HTERT RPE-1 (cell line): ENCODE data around the gene UBE2M.
"Not testable (repeated sequence)": the region's sequence is repeated elsewhere in the genome, so short reads cannot be mapped to it uniquely, and the experiment has no call there.

Experiments
- in situ Hi-C: fragments of 300-500 bp; cut with MboI; formaldehyde crosslinking; loops from 4 replicates; pipeline ENCODE4 v1.14.3; 2020; ENCODE audit warnings: low sequenced_read_pairs

The UBE2M gene

DNA sequence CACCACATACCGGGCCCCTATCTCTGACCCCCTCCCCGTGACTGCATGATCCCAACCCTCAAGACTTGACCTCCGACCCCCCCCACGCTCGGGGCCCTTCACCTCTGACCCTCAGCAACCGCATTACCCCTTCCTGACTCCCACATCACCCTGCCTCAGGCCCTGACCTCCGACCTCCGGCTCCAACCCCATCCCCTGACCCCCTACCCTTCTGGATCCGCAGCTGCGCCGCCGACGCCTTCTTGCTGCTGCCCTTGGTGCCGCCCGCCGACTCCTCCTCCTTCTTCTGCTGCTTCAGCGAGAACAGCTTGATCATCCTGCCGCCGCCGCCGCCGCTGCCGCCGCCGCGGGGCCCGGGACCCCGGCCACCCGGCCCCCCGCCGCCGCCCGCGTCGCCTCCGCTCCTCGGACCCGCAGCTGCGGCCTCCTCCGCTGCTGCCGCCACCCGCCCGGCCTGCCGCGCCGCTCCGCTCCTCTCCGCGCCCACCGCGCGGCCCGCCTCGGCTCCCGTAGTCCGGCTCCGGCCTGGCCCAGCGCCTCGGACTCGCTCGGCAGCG lies at the start of gene UBE2M:
UBE2M (minus strand) TSS at position 546 of the 557 bp plus-strand sequence; CDS start at position 316, 230 bp downstream.
- in situ Hi-C loops = no loop called here

DNA sequence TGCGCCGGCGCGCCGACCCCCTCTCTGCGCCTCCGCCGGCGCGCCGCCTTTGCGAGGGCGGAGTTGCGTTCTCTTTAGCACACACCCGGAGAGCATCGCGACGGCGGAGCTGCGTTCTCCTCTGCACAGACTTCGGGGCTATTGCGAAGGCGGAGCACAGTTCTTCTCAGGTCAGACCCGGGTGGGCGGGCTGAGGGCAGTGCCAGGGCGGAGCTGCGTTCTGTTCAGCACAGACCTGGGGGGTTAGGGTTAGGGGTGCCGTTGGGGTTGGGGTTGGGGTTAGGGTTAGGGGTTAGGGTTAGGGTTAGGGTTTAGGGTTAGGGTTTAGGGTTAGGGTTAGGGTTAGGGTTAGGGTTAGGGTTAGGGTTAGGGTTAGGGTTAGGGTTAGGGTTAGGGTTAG lies 48.8 kb upstream of the UBE2M start:
- in situ Hi-C loops = not testable (repeated sequence)

DNA sequence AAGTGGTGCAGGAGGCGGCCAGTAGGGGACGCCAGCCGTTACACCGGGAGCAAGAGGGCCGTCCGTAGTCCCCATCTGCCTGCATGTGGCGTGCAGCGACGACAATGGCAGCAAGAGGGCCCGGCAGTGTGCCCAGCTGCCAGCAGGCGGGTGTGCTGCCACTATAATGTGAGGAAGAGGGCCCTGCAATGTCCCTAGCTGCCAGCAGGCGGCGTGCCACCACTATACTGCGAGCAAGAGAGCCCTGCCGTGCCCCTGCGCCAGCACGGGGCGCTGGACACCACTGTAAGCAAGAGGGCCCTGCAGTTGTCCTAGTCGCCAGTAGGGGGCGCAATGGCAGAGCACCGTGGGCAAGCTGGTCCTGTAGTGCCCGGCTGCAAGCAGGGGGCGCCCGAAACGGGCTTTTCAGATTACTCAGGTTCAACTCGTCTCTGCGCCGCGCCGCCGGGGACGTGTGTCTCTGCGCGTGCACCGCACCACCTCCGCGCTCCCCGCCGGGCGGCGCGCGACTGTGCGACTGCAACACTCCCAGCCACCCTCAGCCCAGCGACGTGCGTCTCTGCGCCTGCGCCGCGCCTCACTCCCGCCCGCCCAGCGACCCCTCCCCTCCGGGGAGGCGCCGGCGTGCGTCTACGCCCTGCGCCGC lies 48.0 kb upstream of the UBE2M start:
- in situ Hi-C loops = not testable (repeated sequence)

DNA sequence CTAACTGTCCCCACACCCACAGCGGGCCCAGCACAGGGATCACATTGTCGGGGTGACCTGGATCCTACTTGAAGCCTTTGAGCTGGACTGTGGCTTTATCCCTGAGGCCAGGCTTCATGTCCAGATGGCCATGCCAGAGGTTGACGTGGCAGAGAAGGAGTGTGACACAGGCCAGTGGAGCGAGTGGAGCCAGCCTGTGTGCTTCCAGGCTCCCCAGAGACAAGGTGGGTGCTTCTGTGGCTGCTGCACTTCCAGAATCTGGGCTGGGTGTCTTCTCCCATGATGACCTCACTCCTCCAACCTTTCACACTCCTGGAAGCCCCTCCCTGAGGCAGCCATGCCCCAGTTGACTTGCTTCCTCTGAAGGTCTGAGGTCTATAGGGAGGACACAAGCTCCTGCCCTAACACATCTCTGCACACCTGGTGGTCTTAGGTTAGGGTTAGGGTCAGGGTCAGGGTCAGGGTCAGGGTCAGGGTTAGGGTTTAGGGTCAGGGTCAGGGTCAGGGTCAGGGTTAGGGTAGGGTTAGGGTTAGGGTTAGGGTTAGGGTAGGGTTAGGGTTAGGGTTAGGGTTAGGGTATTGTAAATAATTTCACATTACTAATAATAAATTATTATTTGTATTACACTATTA lies 27.8 kb upstream of the UBE2M start:
- in situ Hi-C loops = no loop called here

DNA sequence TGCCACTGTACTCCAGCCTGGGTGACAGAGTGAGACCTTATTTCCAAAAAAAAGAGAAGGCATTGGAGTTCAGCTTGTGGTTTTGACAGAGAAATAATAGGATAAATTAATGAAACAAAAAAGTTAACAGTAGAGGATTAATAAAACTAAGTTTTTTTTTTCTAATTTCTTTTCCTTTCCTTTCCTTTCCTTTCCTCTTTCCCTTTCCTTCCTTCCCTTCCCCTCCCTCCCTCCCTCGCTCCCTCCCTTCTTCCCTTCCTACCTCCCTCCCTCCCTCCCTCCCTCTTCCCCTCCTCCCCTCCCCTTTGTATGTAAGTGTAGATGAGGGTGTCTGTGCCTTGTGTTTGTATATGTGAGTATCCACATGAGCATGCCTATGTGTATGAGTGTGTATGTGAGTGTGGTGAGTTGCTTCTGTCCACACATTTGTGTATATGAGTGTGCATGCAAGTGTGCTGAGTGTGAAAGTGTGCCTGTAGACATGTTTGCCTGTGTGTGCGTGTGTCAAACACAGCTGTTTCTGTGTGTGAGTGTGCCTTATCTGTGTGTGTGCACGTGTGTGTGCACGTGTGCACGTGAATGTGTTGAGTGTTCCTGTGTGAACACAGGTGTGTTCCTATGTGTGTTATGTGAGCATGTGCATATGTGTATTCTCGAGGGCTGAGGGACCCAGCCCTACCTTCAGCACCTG lies 27.2 kb upstream of the UBE2M start:
- in situ Hi-C loops = no loop called here

GRCh38 chr19:58584498-58585441 lies 26.4 kb upstream of the UBE2M start:
- in situ Hi-C loops = no loop called here

DNA sequence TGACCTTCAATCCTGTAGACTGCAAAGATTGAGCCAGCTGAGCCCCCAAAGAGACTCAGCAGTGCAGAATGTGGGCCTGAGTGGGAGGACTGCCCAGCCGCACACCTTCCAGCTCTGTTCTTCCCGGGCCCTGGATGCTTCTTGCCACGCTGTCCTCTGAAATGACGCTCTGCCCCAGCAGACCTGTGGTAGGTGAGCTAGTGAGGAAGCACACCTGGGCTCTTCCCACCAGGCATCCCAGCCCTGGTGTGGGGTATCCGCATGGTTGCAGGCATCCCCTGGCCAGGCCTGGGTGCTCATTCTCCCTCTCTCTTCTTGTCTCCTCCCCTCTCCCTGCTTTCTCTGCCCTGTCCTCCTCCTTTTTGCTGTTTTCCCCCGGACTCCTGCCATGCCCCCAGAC lies 24.6 kb upstream of the UBE2M start:
- in situ Hi-C loops = no loop called here

DNA sequence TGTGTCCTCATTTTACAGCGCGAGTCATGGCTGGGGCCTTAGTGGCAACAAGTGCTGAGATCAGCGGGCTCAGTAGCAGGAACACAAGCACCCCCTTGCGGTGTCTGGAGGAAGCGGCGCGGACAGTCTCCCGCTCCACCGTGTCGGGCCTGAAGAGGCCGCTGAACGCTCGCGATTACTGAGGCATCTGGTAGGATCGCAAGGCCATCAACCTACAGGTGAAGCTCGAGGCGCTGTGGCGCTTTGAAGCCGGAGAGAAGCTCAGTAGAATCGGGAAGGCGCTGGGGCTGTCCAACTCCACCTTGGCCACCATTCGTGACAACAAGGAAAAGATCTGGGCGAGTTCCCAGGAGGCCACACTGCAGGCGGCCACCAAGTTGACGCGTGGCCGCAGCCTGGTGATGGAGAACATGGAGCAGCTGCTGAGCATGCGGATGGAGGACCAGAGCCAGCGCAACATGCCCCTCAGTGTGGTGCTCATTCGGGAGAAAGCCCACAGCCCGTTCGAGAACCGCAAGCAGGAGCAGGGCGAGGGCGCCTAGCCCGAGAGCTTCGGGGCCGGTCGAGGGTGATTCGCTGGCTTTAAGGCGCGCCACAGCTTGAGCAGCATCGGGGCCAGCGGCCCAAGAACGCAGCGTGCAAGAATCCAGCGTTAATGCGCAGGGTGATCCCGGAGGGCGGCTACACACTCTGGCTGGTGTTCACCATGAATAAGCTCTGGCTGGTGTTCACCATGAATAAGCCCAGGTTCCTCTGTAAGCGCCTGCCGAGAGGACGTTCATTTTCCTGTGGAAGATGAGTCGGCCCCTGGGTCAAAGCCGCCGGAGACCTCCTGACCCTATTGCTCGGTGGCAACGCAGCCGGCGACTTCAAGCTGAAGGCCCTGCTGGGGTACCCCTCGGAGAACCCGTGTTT lies 23.1 kb upstream of the UBE2M start:
- in situ Hi-C loops = no loop called here

GRCh38 chr19:58579473-58580142 lies 21.2 kb upstream of the UBE2M start:
- in situ Hi-C loops = no loop called here

- in situ Hi-C loops = no loop called here
These were observed 19.9 kb upstream of the UBE2M start for GRCh38 chr19:58578012-58578925.

GRCh38 chr19:58577581-58577980 lies 19.2 kb upstream of the UBE2M start:
- in situ Hi-C loops = not testable (repeated sequence)

DNA sequence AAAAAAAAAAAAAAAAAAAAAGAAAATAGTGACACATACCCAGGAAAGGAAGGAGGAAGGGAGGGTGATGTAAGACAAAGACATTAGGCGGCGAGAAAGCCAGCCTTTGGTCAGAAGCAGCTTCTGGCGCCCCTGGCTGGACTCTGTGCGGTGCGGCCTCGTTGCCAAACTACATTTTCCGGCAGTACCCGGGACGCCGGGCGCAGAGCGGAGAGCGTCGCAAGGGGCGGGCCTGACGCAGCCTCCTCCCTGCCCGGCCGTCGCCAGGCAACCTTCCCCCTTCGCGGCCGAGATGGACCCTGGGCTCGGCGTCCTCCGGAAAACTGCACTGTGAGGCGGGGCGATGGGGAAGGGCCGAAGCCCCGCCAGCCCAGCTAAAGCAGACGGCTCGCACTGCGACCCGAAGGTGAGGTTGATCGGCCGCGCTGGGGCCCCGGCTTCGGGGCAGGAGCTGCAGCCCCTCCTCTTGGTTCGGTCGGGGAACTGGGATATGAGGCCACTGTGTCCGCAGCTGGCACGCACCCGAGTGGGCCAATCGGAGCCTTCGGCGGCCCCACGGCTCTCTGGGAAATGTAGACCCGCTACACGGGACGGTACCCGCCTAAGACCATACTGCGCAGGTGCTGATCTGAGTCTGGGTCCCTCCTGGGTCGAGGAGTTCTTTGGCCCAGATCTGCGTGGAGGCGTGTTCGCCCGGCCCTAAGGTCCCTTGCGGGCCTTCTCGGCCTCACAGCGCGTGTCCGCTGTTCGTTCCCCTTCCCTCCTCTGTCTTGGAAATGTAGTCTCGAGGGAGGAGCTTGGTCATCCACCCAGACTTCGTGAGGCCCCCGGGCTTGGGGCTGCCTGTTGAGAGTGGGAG lies 17.0 kb upstream of the UBE2M start:
- in situ Hi-C loops = no loop called here

DNA sequence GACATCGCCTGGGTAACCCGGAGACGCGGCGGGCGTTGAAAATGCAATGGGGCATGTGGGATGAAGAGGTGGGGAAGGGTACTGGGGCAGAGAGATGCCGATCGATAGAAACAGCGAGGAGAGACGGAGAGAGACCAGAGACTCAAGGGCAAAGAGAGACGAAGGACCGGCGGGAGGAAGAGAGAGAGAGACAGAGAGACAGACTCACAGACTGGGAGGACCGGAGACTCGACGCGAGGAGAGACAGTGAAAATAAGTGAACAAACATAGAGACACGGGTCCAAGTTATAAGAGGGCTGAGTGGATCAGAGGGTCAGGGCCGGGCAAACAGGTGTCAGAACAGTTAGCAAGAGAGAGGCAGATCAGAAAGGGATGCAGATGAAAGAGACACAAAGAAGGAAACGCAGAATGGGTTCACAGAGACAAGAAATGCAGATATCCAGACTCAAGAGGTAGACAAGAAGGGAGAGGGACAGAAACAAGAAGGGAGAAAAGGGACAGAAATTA lies 15.3 kb upstream of the UBE2M start:
- in situ Hi-C loops = no loop called here

GRCh38 chr19:58572818-58573657 lies 14.6 kb upstream of the UBE2M start, which contains the start of gene MZF1:
Gene MZF1, minus strand, starts transcription at chr19:58573335. Its CDS starts 1,946 bp downstream, at chr19:58571389.
- in situ Hi-C loops = no loop called here

GRCh38 chr19:58572026-58572817 lies 13.8 kb upstream of the UBE2M start:
- in situ Hi-C loops = no loop called here
